Stomach (tissue), 9 donors: ENCODE results near the gene KIF4A. TPM values are rescaled to one million over a fixed set of nuclear protein-coding genes. Genes with fewer than 3 reads are reported as not detected.

Source experiments
- DNase-seq, 2 donors: peaks; one replicate each; pipeline versions ENCODE4 v3.0.0 to v3.0.0-alpha.2; 2013 to 2019
- H3K27ac ChIP-seq, 5 donors: fragments of 200-600 bp in 4 of 5; sonication (generic) in 4 of 5; one replicate each; pipeline ENCODE4 v1.5.1; 2013 to 2019; ENCODE audit warnings: mild to moderate bottlenecking in 1 of 5, moderate library complexity in 1 of 5
- H3K27me3 ChIP-seq, 3 donors: fragments of 200-600 bp; sonication (generic); one replicate each; pipeline ENCODE4 v1.5.1; 2017 to 2019; ENCODE audit warnings: mixed run types in 1 of 3
- H3K36me3 ChIP-seq, 4 donors: fragments of 200-600 bp; sonication (generic); 1 replicate in 3 of 4; 2 replicates in 1 of 4; pipeline ENCODE4 v1.5.1; 2016 to 2019
- H3K4me1 ChIP-seq, 4 donors: fragments of 200-600 bp; sonication (generic); one replicate each; pipeline ENCODE4 v1.5.1; 2016 to 2019
- H3K4me3 ChIP-seq, 4 donors: fragments of 200-600 bp; sonication (generic) in 3 of 4; one replicate each; pipeline ENCODE4 v1.5.1; 2016 to 2019; ENCODE audit warnings: mild to moderate bottlenecking in 1 of 4
- H3K9me3 ChIP-seq, 4 donors: fragments of 200-600 bp; sonication (generic); one replicate each; pipeline ENCODE4 v1.5.1; 2016 to 2019
- EP300 ChIP-seq: sonication (generic); formaldehyde crosslinking; IDR thresholded peaks from one replicate; pipeline ENCODE4 v1.6.1; 2017; ENCODE audit warnings: antibody characterized with exemption
- POLR2A ChIP-seq, 4 donors: fragments of 450-650 bp; IDR thresholded peaks; one replicate each; pipeline ENCODE4 v1.6.1; 2016; ENCODE audit warnings: antibody characterized with exemption in 4 of 4, control low read depth in 2 of 4, mild to moderate bottlenecking in 1 of 4, moderate library complexity in 1 of 4
- POLR2AphosphoS5 ChIP-seq, 3 donors: sonication (generic); formaldehyde crosslinking; IDR thresholded peaks; one replicate each; pipeline ENCODE4 v1.6.1; 2016; ENCODE audit warnings: antibody characterized with exemption in 3 of 3
- WGBS, 5 donors: extraction: QIAGEN DNeasy Blood & Tissue Kit in 3 of 5; methylation state at CpG; one replicate each; pipeline versions ENCODE4 v1.1.5 to v1.1.7; 2013 to 2018; 5-methylcytosine and 5-hydroxymethylcytosine counted together
- intact Hi-C: fragments of 100-400 bp; cut with DNase I; formaldehyde crosslinking; loops from one replicate; pipeline ENCODE4 v1.15.1; 2023; ENCODE audit warnings: low total_unique reads
- polyA plus RNA-seq, 3 donors: library from polyadenylated mRNA; stranded (reverse); fragments of 200-250 nt; gene quantifications; one replicate each; pipeline ENCODE4 v1.2.3, GENCODE V29; 2013
- small RNA-seq, 4 donors: library from RNA; depleted of rRNA; stranded (forward); fragments of <200 nt; gene quantifications; one replicate each; pipeline ENCODE3, GENCODE V24; 2016
- total RNA-seq, 5 donors: library from RNA; depleted of rRNA; stranded (reverse); fragments of >200 nt; gene quantifications; one replicate each; pipeline versions ENCODE4 v1.1.0 to v1.2.3, GENCODE V29; 2014 to 2016
- TF ChIP-seq, protein P1 (sequence below), 7 experiments: fragments of 450-650 bp in 4 of 7; fragments of 200-600 bp in 3 of 7; sonication (generic) in 3 of 7; IDR thresholded peaks; one replicate each; pipeline ENCODE4 v1.5.1; 2016 to 2019; ENCODE audit warnings: antibody characterized with exemption in 7 of 7, control low read depth in 2 of 7, mild to moderate bottlenecking in 1 of 7
- donor health status: healthy with polysubstance abuse.
- donor health status: Bipolar disorder and iron deficiency.
- donor health status: healthy.

The KIF4A gene
- total and polyA plus RNA-seq, 8 donors, result 0.31 to 26.9 (median 2.0) TPM; not detected in 1

DNA sequence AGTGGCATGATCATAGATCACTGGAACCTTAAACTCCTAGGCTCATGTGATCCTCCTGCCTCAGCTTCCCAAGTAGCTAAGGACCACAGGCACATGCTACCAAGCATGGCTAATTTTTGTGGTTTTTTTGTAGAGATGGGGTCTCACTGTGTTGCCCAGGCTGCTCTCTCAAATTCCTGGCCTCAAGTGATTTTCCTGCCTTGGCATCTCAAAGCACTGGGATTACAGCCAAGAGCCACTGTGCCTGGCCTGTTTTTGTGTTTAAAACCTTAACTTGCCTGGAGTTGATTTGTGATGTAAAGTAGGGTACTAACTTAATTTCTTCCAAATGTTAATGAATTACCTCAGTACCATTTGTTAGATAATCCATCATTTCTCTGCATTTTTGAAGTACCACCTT is 177.1 kb downstream of the KIF4A start:
- H3K4me1 ChIP-seq, result peaks cover 0 to 5% (median 0%) of the 10 kb centered on the region in 4 donors

DNA sequence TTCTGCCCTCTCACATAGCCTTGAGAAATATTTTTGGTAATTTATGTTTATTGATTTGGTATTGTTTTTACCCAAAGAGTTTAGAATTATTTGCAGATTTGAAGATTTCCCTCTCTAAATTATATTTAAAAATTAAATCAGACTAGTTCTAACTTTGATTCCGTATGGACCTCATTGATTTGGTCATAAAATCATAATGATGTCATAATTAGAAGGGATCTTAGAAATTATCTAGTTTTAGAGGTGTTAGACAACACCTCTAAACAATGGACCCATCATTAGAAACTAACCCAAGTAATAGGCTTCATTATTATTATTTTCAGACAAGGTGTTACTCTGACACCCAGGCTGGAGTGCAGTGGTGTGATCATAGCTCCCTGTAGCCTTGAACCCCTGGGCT is 178.8 kb downstream of the KIF4A start:
- Histone ChIP-seq H3K36me3 (no peaks in the 10 kb centered on the region), H3K27me3 (no peaks in the 10 kb centered on the region), H3K4me1 (peaks cover 0 to 5% (median 0%) of the 10 kb centered on the region in 4 donors), H3K9me3 (no peaks in the 10 kb centered on the region), H3K4me3 (no peak overlapping the region), H3K27ac (no peak overlapping the region)
- no peak for DNase-seq
- TF ChIP-seq, protein P1, sequence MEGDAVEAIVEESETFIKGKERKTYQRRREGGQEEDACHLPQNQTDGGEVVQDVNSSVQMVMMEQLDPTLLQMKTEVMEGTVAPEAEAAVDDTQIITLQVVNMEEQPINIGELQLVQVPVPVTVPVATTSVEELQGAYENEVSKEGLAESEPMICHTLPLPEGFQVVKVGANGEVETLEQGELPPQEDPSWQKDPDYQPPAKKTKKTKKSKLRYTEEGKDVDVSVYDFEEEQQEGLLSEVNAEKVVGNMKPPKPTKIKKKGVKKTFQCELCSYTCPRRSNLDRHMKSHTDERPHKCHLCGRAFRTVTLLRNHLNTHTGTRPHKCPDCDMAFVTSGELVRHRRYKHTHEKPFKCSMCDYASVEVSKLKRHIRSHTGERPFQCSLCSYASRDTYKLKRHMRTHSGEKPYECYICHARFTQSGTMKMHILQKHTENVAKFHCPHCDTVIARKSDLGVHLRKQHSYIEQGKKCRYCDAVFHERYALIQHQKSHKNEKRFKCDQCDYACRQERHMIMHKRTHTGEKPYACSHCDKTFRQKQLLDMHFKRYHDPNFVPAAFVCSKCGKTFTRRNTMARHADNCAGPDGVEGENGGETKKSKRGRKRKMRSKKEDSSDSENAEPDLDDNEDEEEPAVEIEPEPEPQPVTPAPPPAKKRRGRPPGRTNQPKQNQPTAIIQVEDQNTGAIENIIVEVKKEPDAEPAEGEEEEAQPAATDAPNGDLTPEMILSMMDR (IDR thresholded peaks at IDR 0.05), result no peak
- TF ChIP-seq POLR2A (IDR thresholded peaks at IDR 0.05) (no peak), POLR2AphosphoS5 (IDR thresholded peaks at IDR 0.05) (no peak), EP300 (no peak)
- 68 to 100% (median 92%) methylated on average over 1 of the region's 1 CpG for WGBS, 5 donors
- intact Hi-C loops, result no loop called here

More for the DNA sequence above, 177.1 kb downstream of the KIF4A start:
- TF ChIP-seq, protein P1 (IDR thresholded peaks at IDR 0.05), result no peak
- TF ChIP-seq EP300, result no peak
- Histone ChIP-seq H3K9me3 (no peaks in the 10 kb centered on the region), H3K27ac (no peak overlapping the region), H3K36me3 (no peaks in the 10 kb centered on the region), H3K27me3 (no peaks in the 10 kb centered on the region), H3K4me3 (no peak overlapping the region)
- no peak for DNase-seq
- intact Hi-C loops, result no loop called here

Small RNA genes within 50 kb of the gene (small RNA-seq; reads per million reads assigned to genes)
- 0 to 0.14 (median 0) reads per million in 4 donors for gene RNA5SP507
- gene RNU4-81P, result 0 reads per million in 4 donors
- gene RNY4P23, result 0.60 to 1.8 (median 1.6) reads per million in 4 donors

Other genes starting within 250 kb of the KIF4A start
- gene AWAT2, start 240.2 kb upstream of the KIF4A start, total RNA-seq, result not detected
- gene AWAT2, start 240.2 kb upstream of the KIF4A start, polyA plus RNA-seq, result not detected
- gene OTUD6A, start 227.6 kb upstream of the KIF4A start, total RNA-seq, result not detected
- gene OTUD6A, start 227.6 kb upstream of the KIF4A start, polyA plus RNA-seq, result not detected
- 10 to 100 TPM; 24.6 to 77.6 (median 55.4) TPM for gene IGBP1, start 156.7 kb upstream of the KIF4A start, total RNA-seq
- 100 to 1,000 TPM in 1 of 3 donors, 10 to 100 TPM in 2; 71.5 to 130 (median 73.3) TPM for gene IGBP1, start 156.7 kb upstream of the KIF4A start, polyA plus RNA-seq
- not detected for gene DGAT2L6, start 112.6 kb upstream of the KIF4A start, total RNA-seq
- gene DGAT2L6, start 112.6 kb upstream of the KIF4A start, polyA plus RNA-seq, result not detected
- gene AWAT1, start 55.4 kb upstream of the KIF4A start, total RNA-seq, result not detected
- gene AWAT1, start 55.4 kb upstream of the KIF4A start, polyA plus RNA-seq, result not detected
- gene P2RY4, start 29.9 kb upstream of the KIF4A start, total RNA-seq, result under 1 TPM in 2 of 5 donors, not detected in 3; 0.73 to 0.89 TPM
- not detected for gene P2RY4, start 29.9 kb upstream of the KIF4A start, polyA plus RNA-seq
- not detected for gene ARR3, start 21.8 kb upstream of the KIF4A start, total RNA-seq
- not detected for gene ARR3, start 21.8 kb upstream of the KIF4A start, polyA plus RNA-seq
- gene RAB41, start 7.9 kb upstream of the KIF4A start, total RNA-seq, result not detected
- gene RAB41, start 7.9 kb upstream of the KIF4A start, polyA plus RNA-seq, result not detected
- gene PDZD11, start 177 bp upstream of the KIF4A start, total RNA-seq, result 100 to 1,000 TPM in 1 of 5 donors, 10 to 100 TPM in 2, 1 to 10 TPM in 2; 2.3 to 172 (median 27.4) TPM
- gene PDZD11, start 177 bp upstream of the KIF4A start, polyA plus RNA-seq, result 10 to 100 TPM; 53.4 to 75.8 (median 58.3) TPM
- 10 to 100 TPM in 1 of 5 donors, 1 to 10 TPM in 1, not detected in 3; 1.3 to 18.2 TPM for gene GDPD2, start 133.2 kb downstream of the KIF4A start, total RNA-seq
- gene GDPD2, start 133.2 kb downstream of the KIF4A start, polyA plus RNA-seq, result under 1 TPM in 1 of 3 donors, not detected in 2; 0.18 TPM
- 10 to 100 TPM; 11.7 to 44.8 (median 24.3) TPM for gene DLG3, start 154.7 kb downstream of the KIF4A start, total RNA-seq
- 10 to 100 TPM; 15.9 to 25.1 (median 17.7) TPM for gene DLG3, start 154.7 kb downstream of the KIF4A start, polyA plus RNA-seq